Measurements from ENCODE around the gene MAGI1.
"Not testable (repeated sequence)": the region's sequence is repeated elsewhere in the genome, so short reads cannot be mapped to it uniquely, and the experiment has no call there.

GRCh38 chr3:65859612-65860011, 179.1 kb downstream of the MAGI1 start:
- TF ChIP-seq CTCF (IDR thresholded peaks at IDR 0.05); POLR2AphosphoS5 (IDR thresholded peaks at IDR 0.05; ENCODE audit: insufficient read depth in 1 of 2, low read depth in 1 of 2): not testable (repeated sequence)

All from vagina (tissue), 2 donors.